ENCODE data around the gene ANK2.
"Not testable (repeated sequence)": the region's sequence is repeated elsewhere in the genome, so short reads cannot be mapped to it uniquely, and the experiment has no call there.

The ANK2 gene

DNA sequence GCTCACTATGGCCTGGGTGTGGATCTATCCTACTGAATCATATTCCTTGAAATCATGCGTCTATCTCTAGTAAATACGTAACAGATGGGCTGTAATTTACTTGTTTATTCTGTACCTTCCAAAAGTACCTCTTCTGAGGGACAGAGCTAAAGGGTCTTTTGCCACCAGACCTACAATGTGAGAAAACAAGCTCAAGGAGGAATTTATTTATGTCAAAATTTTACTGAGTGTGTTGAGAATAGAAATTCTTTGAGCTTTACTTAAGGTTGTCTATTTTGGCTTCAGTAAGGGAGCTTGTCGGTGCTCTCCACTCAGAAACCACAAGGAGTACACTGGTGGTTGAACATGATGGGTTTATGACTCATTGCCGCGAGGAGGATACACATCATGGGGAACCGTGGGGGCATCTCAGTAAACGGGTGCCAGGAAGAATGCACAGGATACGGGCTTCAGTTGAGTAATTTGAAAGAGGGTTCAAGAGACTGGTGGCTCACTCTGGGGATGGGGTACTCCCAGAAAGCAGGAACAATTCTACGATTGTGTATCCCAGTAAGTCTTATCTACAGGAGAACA is 3.0 kb downstream of the ANK2 start:
- no peak for DNase-seq

DNA sequence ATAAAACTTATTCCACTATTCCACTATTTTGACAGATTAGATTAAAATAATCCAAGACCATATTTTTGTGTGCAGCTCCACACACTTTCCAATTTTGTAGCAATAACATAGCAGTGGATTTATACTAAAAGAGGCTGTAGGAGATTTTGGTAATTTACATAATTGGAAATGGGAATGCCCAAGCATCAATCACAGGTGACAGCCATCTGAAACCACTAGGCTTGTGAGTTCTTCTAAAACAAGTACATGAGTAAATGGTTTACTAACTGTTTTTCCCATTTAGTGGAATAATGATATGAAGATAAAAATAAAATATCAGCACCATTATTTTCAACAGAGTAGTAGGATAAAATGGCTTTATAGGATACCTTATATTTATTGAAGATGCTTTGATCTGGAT is 4.4 kb downstream of the ANK2 start:
- DNase-seq, result no peak

GRCh38 chr4:113056318-113056717 is 6.9 kb downstream of the ANK2 start:
- DNase-seq, result no peak

DNA sequence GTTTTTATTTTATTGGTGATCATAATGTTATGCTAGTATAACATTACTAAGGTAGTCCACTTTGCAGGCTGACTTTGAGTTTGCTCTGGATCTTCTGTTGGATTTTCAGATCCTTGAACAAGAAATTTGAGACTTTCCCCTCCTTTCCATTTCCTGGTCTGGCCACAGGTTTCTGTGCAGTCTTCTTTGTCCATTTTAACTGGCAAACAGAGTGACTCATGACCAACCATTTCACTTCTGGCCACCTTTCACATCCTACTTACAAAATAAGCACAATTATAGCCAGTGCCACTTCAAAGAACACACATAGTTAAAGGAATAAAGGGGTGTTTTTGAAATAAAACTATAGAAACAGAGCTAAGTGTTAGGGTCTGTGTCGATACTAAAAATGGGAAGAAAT is 8.4 kb downstream of the ANK2 start:
- DNase-seq, result no peak

DNA sequence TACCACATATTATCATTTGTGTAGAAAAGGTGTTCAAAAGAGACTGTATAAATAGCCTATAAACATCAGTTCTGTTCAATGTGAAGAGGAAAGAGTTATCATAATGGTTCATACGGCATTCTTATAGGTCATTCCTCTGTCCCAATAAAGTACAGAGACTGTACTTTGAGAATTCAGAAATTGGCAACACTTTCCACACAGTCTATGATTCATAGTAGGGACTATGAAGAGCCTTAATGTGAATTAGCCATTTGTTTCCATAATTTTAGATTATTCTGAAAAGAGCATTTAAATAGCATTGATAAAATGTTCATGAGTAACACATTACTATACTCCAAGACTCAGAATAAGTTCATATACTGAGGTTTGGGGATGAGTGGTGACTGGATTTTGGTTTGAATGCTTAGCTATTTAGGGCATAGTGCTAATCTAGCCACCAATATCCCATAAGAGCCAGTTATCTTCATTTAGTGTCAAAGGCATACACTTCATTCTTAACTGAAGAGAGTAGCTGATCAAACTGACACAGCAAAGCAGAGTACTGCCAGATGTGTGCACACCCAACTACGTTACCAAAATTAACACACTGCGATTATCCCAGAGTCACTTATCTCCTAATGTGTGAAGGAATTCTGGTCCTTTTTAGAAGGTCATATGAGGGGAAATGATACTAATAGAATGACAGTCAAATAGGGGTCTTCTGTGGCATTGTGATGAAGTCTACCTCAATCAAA is 10.2 kb downstream of the ANK2 start:
- DNase-seq, result no peak

DNA sequence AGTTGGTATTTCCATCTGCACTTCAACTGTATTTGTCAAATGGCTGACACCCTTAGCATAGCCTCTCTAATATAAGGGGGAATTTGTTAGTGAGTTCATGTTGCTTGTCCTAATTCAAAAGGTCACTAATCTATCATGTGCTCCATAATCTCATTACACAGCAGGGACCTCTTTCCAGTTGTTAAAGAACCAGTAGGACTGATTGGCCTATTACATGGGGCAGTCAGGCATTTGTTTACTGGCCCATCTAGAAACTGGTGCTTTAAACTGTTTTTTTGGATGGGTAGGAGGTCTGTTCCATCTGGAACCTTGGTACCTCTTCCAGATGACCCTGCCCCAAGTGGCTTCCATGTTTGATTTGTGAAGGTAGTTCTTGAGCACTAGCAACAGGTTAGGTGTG is 11.4 kb downstream of the ANK2 start:
- no peak for DNase-seq

- DNase-seq, result peak; percentile 72 to 85
Observed at GRCh38 chr4:113064244-113064643, 14.8 kb downstream of the ANK2 start.

- no peak for DNase-seq
Observed at GRCh38 chr4:113065629-113066028, 16.2 kb downstream of the ANK2 start.

- not testable (repeated sequence) for DNase-seq
Observed at GRCh38 chr4:113068771-113069170, 19.3 kb downstream of the ANK2 start.

GRCh38 chr4:113069212-113069892 is 19.9 kb downstream of the ANK2 start:
- DNase-seq, result no peak

GRCh38 chr4:113070755-113071154 is 21.3 kb downstream of the ANK2 start:
- no peak for DNase-seq

- no peak for DNase-seq
Observed at GRCh38 chr4:113071274-113071673, 21.8 kb downstream of the ANK2 start.

GRCh38 chr4:113071805-113072204 is 22.4 kb downstream of the ANK2 start:
- peak in 1 of 2 experiments; percentile 10 for DNase-seq

DNA sequence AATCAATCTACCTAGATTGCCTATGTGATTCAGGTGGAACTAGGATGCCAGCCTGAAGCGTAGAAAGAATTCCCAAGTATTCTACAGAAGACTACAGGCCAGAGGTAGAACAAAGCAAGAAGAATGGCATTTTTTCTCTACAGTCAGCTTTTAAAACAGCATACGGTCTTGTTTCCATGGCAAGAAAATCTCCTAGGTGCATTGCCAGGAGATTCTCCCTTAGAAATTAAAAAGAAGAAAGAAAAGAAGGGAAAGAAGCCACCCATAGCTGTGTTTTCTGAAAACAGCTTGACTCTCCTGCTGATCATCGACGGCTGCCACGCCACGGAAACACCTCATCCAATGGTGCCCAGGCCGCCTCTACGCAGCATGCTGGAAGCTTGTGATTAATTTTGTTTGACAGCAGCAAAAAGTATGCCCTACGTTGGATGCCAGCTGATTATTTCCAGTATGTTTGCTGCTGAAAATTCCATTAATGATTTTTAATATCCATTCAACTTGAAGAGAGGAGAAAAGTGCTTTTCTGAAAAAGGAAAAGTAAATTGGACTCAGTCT is 24.1 kb downstream of the ANK2 start:
- DNase-seq, result no peak

- DNase-seq, result peak; percentile 60 to 71
Observed at GRCh38 chr4:113077575-113077974, 28.1 kb downstream of the ANK2 start.

DNA sequence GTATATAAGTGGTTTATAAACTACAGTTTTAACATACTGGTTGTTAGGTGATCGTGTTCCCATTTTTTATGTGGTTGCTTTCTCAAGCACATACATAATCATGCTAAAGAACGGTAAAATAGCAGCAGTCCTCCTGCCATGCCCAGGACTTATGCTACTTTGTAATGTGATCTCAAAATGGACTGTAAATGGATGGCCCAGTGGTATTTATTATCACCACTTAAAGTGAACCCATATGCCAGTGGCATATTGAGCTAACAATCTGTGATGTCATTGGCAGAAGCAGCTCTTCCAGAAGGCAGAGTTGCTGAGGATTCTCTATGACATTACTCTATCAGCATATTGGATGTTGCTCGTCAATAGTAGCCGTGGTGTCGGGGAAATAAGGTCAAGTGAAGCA is 28.6 kb downstream of the ANK2 start:
- DNase-seq, result peak; percentile 83 to 94

DNA sequence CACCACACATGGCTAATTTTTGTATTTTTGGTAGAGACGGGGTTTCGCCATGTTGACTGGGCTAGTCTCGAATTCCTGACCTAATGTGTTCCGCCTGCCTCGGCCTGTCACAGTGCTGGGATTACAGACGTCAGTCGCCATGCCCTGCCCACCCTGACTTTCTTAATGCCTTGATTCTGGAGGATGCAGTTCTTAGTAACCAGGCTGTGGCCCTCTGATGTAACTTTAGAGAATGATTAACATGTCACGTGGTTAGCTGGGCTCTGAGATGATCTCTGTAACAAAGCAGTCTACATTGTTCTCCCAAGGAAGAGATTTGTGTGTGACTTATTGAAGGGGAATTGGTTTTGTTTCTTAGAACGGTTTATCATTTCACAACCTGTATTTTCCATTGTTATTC is 30.6 kb downstream of the ANK2 start:
- peak in 1 of 2 experiments; percentile 26 for DNase-seq

DNA sequence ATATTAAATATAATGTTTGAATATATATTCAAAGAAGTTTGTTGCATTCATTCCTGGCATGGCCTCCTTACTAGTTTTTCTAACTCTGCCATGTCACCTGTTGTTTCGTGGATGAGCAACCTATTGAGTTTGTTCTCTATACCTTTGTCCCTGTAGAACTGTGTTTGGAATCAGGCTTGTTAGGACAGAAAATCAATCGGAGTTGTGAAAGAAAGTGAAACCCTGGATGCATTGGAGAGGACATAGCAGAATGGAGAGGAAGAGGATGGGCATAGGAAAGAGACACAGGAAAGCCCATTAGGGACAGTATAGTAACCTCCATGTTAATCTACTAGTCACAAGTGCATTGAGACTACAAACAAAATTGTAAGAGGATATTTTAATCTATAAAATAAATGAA is 31.2 kb downstream of the ANK2 start:
- DNase-seq, result no peak

DNA sequence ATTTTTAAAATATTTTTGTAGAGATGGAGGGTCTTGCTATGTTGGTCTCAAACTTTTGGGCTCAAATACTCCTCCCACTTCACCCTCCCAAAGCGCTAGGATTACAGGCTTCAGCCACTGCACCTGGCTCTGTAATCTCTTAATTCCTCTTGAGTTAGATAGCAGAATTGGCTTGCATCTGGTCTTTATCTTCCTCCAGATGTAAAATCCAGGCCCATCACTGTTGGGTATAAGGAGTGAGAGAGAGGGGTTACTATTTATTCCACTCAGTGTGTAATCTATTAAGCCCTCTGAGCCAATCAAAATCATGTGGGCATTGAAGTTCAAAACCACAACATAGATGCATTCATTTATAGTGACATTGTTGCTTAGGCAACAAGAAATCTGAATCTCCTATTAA is 33.9 kb downstream of the ANK2 start:
- peak; percentile 64 to 85 for DNase-seq

GRCh38 chr4:113086172-113086695 is 36.8 kb downstream of the ANK2 start:
- DNase-seq, result no peak

DNA sequence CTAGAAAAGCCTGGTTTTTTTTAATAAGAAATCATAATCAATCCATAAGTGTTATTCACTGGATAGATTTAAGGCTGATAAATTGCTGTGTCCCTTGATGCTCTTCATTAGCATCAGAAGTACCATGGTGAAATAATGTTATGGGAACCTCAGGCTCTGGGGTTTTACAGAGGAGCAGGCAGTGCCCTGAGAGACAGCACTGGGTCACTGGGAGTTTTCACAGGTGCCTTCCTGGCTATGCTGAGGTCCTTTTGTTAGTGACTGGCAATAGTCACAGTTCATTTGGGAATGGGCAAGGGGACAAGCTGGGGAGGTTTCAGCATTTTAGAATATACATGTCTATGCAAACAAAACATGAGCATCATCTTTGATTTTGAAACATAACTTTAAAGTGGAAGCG is 38.6 kb downstream of the ANK2 start:
- no peak for DNase-seq

GRCh38 chr4:113090954-113091353 is 41.5 kb downstream of the ANK2 start:
- DNase-seq, result no peak

DNA sequence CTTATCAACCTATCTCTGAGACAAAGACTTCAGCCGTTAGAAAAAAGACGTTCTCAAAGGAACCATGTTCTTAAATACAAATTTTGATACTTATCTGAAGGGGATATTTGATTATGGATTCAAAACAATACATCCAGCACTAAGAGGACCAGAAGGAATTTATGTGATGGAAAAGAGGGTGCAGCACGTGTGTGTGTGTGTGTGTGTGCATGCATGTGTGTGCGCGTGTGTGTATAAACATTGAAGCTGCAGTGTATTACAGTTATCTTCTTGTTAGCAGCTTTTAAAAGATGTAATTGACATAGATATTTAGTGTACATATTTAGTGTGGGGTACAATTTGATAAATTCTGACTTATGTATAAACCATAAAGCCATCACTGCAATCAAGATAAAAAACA is 44.9 kb downstream of the ANK2 start:
- no peak for DNase-seq

GRCh38 chr4:113094802-113095201 is 45.3 kb downstream of the ANK2 start:
- DNase-seq, result peak in 1 of 2 experiments; percentile 13

All from NCI-H524 (cell line).